Measurements from ENCODE around the gene RAPGEF2. TPM values are rescaled to one million over a fixed set of nuclear protein-coding genes. Genes with fewer than 3 reads are reported as not detected.

RAPGEF2 gene
- total RNA-seq, 1 experiment from 2014 or later, result 37.1 TPM

GRCh38 chr4:159347813-159348212 lies 244.9 kb downstream of the RAPGEF2 start:
- H3K79me2 ChIP-seq (ENCODE audit: insufficient read depth, low read length), result no peaks in the 10 kb centered on the region; the same call in 1 of the 2 replicates
- no peaks in the 10 kb centered on the region for H3K4me1 Mint-ChIP-seq
- H3K9me3 Mint-ChIP-seq, result no peaks in the 10 kb centered on the region
- H3K4ac ChIP-seq (ENCODE audit: low read depth, low read length), result no peak overlapping the region
- H3K9me3 ChIP-seq (ENCODE audit: control insufficient read depth, low read depth, low read length), result no peaks in the 10 kb centered on the region
- H3K18ac ChIP-seq (ENCODE audit: insufficient read length, low read depth, low read length), result no peak overlapping the region
- no peak overlapping the region for H2BK120ac ChIP-seq (ENCODE audit: low read depth, low read length, poor library complexity, severe bottlenecking)
- no peak overlapping the region for H3K4me3 Mint-ChIP-seq
- no peak overlapping the region for H2BK12ac ChIP-seq (ENCODE audit: insufficient read length, low read depth, low read length)
- H3K27ac Mint-ChIP-seq, result no peak overlapping the region
- H4K20me1 ChIP-seq (ENCODE audit: control insufficient read depth, insufficient read depth, insufficient read length), result no peaks in the 10 kb centered on the region
- no peak overlapping the region for H4K5ac ChIP-seq (ENCODE audit: insufficient read length, low read depth, low read length)
- no peak overlapping the region for H2BK15ac ChIP-seq (ENCODE audit: low read depth, low read length)
- peaks cover 13 to 38% (median 38%) of the 10 kb centered on the region in 3 experiments; a peak in 6 of 7 replicates for H3K36me3 Mint-ChIP-seq (ENCODE audit: insufficient read depth in 1 of 3, low read depth in 3 of 3)
- no peak overlapping the region for H4K91ac ChIP-seq (ENCODE audit: insufficient read length, low read depth, low read length)
- no peaks in the 10 kb centered on the region for H3K79me1 ChIP-seq (ENCODE audit: insufficient read depth, low read depth, low read length, poor library complexity, severe bottlenecking)
- no peaks in the 10 kb centered on the region for H3K27me3 ChIP-seq (ENCODE audit: insufficient read depth, low read length)
- DNase-seq, result no peak
- H3T11ph ChIP-seq (ENCODE audit: low read length), result no peak overlapping the region
- no peak overlapping the region for H3K4me2 ChIP-seq (ENCODE audit: insufficient read depth, insufficient read length, low read length)
- H2AK5ac ChIP-seq (ENCODE audit: insufficient read length, low read length), result no peak overlapping the region
- H2BK20ac ChIP-seq (ENCODE audit: low read depth, low read length, poor library complexity, severe bottlenecking), result no peak overlapping the region
- no peak overlapping the region for H3K27ac ChIP-seq (ENCODE audit: insufficient read length, low read depth, low read length)
- H4K8ac ChIP-seq (replicated peaks; ENCODE audit: insufficient read length, low read depth, low read length), result no peak overlapping the region
- H2AFZ ChIP-seq (ENCODE audit: low read length), result no peak overlapping the region
- no peak overlapping the region for H3K9ac ChIP-seq (ENCODE audit: extremely low read depth, insufficient read length, low read length)
- H3K4me1 ChIP-seq (ENCODE audit: insufficient read depth, low read length), result no peaks in the 10 kb centered on the region
- H3K27me3 Mint-ChIP-seq (ENCODE audit: low read depth), result no peaks in the 10 kb centered on the region
- H3K14ac ChIP-seq (ENCODE audit: insufficient read depth, low read length), result no peak overlapping the region
- no peak for TF ChIP-seq CTCF (conservative IDR thresholded peaks at IDR 0.05)
- H3K23me2 ChIP-seq (ENCODE audit: insufficient read length, low read depth, low read length, poor library complexity, severe bottlenecking), result no peaks in the 10 kb centered on the region
- no peak overlapping the region for H3K23ac ChIP-seq (ENCODE audit: insufficient read length, low read depth, low read length)
- no peak overlapping the region for H3K56ac ChIP-seq (ENCODE audit: insufficient read length, low read depth, low read length)
- WGBS (ENCODE audit: extremely low coverage, insufficient read length, low lambda C conversion rate), result no CpG with 5 or more reads among the region's 9 CpGs
- H2BK5ac ChIP-seq (ENCODE audit: insufficient read length, low read length), result no peak overlapping the region
